ENCODE results near the gene CYP2F1.

DNA sequence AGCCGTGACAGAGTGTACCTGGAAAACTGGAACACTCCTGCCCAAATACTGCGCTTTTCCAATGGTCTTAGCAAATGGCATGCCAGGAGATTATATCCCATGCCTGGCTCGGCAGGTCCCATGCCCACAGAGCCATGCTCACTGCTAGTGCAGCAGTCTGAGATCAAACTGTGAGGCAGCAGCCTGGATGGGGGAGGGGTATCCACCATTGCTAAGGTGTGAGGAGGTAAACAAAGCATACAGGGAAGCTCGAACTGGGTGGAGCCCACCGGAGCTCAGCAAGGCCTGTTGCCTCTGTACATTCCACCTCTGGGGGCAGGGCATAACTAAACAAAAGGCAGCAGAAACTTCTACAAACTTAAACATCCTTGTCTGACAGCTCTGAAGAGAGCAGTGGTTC, 15.5 kb upstream of the CYP2F1 start:
- TF ChIP-seq EP300 (conservative IDR thresholded peaks at IDR 0.05; ENCODE audit: poor library complexity, severe bottlenecking): no peak
- TF ChIP-seq, protein P1, sequence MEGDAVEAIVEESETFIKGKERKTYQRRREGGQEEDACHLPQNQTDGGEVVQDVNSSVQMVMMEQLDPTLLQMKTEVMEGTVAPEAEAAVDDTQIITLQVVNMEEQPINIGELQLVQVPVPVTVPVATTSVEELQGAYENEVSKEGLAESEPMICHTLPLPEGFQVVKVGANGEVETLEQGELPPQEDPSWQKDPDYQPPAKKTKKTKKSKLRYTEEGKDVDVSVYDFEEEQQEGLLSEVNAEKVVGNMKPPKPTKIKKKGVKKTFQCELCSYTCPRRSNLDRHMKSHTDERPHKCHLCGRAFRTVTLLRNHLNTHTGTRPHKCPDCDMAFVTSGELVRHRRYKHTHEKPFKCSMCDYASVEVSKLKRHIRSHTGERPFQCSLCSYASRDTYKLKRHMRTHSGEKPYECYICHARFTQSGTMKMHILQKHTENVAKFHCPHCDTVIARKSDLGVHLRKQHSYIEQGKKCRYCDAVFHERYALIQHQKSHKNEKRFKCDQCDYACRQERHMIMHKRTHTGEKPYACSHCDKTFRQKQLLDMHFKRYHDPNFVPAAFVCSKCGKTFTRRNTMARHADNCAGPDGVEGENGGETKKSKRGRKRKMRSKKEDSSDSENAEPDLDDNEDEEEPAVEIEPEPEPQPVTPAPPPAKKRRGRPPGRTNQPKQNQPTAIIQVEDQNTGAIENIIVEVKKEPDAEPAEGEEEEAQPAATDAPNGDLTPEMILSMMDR (IDR thresholded peaks at IDR 0.05; ENCODE audit: poor library complexity, severe bottlenecking): no peak
- TF ChIP-seq MXI1 (conservative IDR thresholded peaks at IDR 0.05; ENCODE audit: poor library complexity, severe bottlenecking): no peak
- TF ChIP-seq EZH2 (IDR thresholded peaks at IDR 0.05; ENCODE audit: borderline replicate concordance, insufficient read depth, low read length, poor library complexity, severe bottlenecking): no peak
- TF ChIP-seq, protein P2, sequence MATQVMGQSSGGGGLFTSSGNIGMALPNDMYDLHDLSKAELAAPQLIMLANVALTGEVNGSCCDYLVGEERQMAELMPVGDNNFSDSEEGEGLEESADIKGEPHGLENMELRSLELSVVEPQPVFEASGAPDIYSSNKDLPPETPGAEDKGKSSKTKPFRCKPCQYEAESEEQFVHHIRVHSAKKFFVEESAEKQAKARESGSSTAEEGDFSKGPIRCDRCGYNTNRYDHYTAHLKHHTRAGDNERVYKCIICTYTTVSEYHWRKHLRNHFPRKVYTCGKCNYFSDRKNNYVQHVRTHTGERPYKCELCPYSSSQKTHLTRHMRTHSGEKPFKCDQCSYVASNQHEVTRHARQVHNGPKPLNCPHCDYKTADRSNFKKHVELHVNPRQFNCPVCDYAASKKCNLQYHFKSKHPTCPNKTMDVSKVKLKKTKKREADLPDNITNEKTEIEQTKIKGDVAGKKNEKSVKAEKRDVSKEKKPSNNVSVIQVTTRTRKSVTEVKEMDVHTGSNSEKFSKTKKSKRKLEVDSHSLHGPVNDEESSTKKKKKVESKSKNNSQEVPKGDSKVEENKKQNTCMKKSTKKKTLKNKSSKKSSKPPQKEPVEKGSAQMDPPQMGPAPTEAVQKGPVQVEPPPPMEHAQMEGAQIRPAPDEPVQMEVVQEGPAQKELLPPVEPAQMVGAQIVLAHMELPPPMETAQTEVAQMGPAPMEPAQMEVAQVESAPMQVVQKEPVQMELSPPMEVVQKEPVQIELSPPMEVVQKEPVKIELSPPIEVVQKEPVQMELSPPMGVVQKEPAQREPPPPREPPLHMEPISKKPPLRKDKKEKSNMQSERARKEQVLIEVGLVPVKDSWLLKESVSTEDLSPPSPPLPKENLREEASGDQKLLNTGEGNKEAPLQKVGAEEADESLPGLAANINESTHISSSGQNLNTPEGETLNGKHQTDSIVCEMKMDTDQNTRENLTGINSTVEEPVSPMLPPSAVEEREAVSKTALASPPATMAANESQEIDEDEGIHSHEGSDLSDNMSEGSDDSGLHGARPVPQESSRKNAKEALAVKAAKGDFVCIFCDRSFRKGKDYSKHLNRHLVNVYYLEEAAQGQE (IDR thresholded peaks at IDR 0.05; ENCODE audit: borderline replicate concordance): no peak
- TF ChIP-seq SMC3 (conservative IDR thresholded peaks at IDR 0.05; ENCODE audit: poor library complexity): no peak
- no peak for TF ChIP-seq RAD21 (conservative IDR thresholded peaks at IDR 0.05)
- TF ChIP-seq TAF1 (IDR thresholded peaks at IDR 0.05; ENCODE audit: low read depth): no peak
- TF ChIP-seq POLR2AphosphoS5 (IDR thresholded peaks at IDR 0.05): no peak
